GF-D8 (cell line): ENCODE measurements around the gene PRKAG3.
A peak's percentile ranks its signal among the peaks of the same experiment; 100 is the strongest.

ENCODE experiments used
- DNase-seq: peaks from one replicate; lab custom pipeline; 2025; lab: John Stamatoyannopoulos, UW

The PRKAG3 gene

DNA sequence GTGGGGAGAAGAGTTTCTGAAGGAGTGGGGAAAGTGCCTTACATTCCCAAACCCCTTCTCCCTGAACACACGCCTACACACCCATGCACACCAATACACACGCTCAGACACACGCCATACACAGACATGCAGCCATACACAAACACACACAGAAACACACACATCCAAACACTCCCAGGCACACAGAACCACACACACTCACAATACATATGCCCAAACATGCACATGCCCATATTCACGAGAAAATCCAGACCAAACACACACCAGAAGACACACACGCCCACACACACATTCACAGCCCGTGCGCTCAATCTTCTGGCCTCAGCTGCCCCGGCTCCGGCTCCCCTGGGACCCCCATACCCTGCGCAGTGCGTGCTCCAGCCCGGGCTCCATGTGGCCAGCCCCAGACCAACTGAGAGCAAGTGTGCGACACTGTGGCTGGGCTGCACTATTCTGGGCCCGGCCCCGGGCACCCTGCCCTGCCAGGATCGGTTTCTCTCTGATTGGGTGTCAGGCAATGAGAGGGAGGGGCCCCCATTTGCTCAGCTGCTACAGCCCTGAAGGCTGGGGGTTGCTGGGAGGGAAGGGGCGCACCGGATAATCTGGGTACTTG, at the start of gene PRKAG3:
Gene PRKAG3 (minus strand): TSS at position 426 of the 613 bp plus-strand sequence.
- no peak for DNase-seq

DNA sequence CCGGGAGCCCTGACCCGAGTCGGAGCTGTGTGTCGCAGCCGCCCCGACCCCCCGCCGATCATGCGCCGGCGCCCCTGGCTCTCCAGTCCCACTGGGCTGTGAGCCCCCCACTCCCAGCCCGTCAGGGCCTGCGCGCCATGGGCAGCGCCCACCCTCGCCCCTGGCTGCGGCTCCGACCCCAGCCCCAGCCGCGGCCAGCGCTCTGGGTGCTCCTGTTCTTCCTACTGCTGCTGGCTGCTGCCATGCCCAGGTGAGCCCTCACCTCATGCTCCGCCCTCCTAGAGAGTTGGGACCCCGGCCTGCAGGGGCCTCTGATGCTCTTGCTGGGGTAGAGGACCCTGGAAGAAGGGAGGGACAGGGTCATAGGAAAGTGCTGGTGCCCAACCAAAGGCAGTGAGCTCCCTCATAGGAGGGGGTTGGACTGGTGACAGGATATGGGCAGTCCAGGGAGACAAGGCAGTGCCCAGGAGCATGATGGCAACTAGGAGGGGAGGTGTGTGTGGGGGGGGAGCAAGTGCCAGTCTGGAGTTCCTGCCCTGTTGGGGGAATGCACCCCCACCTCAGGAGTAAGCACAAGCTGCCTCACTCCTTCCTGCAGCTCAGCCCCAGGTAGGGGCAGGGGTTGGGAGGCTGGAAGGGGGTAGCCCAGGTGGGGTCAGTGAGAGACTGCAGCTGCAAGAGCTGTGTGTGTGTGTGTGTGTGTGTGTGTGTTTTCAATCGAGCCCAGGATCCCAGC, 49.4 kb upstream of the PRKAG3 start:
- DNase-seq = no peak

DNA sequence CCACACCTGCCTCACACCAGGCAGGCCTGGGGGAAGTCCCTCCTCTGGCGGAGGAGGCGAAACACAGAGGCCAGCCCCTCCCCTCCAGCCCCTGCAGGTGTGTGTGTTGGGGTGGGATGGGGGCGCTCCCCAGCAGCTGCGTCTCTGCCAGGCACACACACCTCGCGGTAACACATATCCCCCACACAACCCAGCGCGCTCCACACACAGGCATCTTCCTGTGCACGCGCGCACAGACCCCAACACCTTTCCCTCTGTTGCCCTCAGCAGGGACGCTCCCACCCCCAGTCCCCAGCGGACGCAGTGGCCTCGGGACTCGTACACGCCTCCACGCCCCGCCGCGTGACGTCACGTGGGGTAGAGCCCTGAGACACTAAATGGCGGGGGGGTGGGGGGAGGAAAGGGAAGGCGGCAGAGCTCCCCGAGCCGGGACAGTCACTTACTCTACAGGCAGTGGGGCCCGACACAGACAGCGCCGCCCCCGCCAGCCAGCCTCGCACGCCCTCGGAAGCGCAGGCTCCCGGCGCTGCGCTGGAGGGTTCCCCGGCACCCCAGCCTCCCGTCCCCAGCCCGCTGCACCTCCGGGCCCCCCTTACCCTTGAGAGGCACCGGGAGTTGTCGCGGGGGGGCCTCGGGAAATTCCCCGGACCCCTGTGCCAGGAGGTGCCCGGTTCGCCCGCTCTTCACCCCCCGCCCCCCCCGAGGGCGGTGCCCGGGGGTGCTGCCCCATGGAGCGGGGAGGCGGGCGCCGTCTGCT, 48.7 kb upstream of the PRKAG3 start, which contains the start of gene WNT10A:
Gene WNT10A (plus strand): TSS at position 751 of the 757 bp plus-strand sequence. CDS start 144 bp downstream, outside the sequence.
- no peak for DNase-seq

DNA sequence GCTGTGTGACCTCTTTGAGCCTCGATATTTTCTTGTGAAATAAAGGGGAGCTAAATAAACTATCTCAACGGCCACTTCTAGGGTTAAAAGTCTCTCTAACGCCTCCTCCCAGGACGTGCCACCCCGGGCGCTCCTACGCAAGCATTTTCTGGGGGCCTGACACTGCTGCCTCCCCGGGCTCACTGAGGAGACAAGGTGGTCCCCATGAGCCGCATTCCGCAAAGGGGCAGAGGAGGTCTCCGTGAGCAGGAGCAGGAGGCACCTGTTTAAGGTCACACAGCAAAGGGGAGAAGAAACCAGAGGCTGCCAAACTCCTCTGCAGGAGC, 48.1 kb upstream of the PRKAG3 start:
- no peak for DNase-seq

DNA sequence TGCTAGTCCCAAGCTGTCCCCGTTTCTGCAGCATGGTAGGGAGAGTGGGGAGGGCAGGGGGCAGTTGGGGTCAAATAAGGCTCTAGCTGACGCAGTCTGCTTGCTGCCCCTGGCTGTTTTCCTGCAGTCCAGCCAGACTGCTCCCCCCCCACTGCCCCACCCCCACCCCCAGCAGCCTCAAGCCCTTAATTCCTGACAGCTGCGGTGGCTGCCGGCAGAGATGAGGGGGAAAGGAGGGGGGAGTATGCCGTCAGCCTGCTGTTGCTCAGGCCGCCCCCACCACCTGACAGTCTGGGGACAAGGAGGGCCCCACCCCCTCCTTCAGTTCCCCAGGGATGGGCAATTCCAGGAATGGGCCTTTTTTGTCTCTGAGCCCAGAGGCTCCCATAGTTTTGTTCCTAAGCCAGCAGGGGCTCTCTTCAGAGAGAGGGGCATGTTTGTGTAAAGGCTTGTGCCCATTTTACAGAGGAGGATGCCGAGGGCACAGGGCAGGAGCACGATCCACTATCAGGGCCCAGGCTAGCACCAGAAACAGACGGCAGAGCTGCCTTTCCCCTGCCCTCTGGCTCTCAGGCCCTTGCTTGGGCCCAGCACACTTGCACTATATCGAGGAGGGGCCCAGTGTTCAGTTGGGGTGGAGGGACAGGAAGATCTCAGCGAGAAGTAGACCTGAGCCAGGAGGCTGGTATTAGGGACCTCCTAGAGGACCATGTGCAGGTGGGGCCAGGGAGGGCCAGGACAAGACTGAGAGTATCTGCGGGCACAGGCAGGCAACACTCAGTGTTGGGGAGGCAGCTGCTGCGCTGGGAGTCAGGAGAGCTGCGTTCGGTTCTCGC, 47.5 kb upstream of the PRKAG3 start:
- DNase-seq = no peak

DNA sequence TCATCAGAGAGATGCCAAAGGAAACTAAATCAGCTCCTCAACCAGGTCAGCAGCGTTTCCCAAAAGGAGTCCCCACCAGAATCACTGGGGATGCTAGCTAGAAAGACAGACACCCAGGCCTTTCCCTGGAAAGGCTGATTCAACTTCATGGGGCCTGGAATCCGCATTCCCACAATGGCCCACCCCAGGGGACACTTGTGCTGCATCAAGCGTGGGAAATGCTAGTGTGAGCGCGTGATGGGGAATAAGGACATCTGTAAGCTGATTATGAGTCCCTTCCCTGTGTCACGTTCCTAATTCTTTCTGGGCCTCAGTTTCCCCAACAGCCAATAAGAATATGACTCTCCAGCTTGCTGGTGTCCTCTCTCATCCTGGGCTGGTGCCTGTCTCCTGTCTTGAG, 46.9 kb upstream of the PRKAG3 start:
- no peak for DNase-seq

DNA sequence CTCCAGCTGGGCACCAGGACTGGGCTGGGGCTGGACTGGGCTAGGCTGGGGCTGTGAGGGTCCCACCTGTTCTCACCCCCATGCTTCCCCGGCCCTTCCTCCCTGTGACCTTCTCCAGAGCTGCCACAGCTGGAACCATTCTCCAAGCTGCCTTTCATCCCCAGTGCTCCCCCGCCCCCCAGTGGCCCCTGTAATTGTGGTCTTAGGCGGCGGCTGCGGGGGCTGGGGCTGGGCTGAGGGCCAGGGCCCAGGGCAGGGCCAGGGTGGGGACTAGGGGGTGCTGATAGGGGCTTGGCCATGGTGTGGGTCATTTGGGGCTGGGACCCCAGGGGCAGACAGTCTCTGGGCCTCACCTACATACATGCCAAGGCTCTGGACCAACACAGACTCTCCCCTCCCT, 46.3 kb upstream of the PRKAG3 start:
- DNase-seq = no peak

DNA sequence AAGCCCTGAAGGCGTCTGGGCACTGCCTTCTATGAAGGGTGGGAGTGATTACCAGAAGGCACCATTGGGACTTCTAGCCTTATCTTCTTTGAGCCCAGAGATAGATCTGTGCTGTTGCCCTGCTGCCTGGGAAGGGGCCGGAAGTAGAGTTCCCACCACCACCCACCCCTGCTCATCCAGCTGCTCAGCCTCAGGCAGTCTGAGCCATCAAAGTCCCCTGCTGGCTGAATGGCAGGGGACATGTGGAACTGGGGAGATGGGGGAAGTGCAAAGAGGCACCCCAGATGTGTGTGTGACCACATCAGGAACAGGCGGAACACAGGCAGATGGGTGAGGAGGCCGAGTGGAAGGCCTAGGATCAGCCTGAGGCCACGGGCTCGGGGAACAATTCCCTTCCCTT, 45.7 kb upstream of the PRKAG3 start:
- DNase-seq = no peak

DNA sequence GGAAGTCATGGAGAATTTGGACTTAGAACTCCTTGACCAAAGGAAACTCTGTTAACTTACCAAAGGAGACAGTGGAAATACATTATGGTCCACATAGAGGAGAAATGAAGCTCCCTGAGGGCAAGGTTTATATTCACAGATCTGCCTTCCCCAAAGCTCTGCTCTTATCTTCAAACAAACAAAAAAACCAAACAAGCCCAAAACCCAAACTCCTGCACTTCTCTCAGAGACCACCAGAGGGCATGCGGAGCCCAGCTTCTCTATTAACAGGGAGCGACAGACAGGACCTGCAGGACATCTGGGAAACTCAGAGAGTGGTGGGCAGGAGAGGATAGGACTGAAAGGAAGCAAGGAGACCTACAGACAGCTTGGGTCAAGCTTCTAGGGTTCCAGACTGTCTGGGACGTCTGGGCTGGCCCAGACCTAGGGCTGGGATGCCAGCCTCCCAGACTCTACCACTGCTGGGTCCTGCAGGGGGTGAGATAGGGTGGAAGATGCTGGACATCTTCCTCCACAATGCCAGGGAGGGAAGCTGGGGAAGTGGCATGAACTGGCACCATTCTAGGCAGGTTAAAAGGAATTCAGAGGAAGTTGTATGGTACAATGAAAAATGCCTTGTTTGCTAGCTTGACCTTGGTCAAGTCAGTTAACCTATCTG, 45.1 kb upstream of the PRKAG3 start:
- no peak for DNase-seq

DNA sequence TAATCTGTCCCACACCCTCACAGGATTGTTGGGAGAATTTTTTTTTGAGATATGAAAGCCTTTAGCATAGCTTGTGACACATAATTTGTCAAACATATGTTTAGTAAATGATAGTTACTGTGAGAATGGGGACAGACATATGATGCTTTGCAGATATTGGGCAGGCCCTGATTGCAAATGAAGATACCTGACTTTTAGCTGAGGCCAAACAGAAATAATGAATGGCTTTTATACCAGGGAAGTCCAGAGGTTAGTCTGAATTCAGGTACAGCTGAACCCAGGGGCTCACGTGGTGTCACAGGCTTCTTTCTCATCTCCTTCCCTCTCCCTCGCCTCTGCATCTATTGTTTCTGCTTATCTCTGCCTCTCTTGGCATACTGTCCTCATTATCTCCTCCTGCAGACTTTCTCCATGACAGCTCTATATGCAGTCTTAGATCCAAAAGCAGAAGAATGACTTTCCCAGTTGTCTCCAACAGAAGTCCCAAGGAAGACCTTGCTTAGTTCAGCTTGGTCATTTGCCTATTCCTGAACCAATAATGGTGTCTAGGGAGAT, 44.2 kb upstream of the PRKAG3 start:
- no peak for DNase-seq

DNA sequence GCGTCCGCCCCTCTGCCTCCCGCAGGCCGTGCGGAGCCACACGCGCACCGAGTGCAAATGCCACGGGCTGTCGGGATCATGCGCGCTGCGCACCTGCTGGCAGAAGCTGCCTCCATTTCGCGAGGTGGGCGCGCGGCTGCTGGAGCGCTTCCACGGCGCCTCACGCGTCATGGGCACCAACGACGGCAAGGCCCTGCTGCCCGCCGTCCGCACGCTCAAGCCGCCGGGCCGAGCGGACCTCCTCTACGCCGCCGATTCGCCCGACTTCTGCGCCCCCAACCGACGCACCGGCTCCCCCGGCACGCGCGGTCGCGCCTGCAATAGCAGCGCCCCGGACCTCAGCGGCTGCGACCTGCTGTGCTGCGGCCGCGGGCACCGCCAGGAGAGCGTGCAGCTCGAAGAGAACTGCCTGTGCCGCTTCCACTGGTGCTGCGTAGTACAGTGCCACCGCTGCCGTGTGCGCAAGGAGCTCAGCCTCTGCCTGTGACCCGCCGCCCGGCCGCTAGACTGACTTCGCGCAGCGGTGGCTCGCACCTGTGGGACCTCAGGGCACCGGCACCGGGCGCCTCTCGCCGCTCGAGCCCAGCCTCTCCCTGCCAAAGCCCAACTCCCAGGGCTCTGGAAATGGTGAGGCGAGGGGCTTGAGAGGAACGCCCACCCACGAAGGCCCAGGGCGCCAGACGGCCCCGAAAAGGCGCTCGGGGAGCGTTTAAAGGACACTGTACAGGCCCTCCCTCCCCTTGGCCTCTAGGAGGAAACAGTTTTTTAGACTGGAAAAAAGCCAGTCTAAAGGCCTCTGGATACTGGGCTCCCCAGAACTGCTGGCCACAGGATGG, 42.0 kb upstream of the PRKAG3 start:
- no peak for DNase-seq

DNA sequence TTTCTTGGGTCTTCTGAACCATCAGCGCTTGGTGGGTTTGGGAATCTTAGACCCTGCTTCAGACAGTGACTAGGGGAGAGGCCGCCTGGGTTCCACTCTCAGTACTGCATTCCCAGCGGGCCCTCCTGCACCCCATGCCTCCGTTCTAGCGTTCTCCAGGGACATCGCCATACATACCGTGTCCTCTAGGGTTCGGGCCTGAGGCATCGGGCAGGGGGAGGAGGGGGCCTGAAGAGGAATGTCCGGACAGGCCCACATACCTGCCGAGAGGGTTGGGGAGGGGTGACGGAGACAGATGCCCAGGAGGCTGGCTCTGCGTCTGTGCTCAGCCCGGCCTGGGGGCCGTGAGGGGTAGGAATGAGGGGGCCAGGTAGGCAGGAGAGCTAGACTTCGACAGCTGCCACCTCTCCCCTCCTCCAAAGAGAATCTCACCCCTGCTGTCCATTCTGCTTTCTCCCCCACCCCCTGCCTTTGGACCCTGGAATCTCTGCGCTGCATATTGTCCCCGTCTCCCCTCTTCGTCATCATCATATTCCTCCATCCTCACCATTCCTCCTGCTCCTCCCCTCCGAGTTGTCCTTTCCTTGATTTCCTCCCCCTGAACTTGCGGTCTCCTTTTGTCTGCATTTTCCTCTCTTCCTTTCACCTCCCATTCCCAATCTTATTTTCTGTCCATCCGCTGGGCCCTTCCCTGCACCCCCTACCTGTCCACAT, 41.2 kb upstream of the PRKAG3 start:
- DNase-seq = no peak

DNA sequence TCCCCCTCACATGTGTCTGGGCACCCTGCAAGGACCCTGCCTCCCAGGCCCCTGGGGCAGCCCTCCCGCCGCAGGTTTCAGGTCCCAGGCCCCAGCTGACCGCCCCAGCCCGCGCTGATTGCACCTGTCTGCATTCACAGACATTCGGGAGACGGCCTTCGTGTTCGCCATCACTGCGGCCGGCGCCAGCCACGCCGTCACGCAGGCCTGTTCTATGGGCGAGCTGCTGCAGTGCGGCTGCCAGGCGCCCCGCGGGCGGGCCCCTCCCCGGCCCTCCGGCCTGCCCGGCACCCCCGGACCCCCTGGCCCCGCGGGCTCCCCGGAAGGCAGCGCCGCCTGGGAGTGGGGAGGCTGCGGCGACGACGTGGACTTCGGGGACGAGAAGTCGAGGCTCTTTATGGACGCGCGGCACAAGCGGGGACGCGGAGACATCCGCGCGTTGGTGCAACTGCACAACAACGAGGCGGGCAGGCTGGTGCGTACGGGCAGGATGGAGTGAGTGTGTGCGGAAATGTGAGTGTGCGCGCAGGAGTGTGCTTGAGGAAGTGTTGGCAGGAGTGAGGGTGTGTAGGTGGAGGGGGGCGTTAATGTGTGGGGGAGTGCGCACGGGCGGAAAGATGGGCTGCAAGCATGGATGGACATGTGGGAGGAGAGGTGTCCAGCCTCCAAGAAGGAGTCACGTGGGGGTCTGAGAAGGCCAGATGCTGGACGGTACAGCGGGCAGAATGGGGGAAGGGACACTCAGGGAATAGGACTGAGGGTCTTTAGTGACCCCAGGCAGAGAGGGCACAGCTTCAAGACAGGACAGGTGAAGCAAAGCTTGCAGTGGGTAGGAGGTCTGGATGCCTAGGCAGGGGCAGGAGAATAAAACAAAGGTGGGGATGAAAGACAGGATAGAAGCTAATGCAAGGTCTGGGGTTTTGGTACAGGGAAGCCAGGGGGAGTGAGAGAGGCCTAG, 40.0 kb upstream of the PRKAG3 start:
- DNase-seq = no peak

DNA sequence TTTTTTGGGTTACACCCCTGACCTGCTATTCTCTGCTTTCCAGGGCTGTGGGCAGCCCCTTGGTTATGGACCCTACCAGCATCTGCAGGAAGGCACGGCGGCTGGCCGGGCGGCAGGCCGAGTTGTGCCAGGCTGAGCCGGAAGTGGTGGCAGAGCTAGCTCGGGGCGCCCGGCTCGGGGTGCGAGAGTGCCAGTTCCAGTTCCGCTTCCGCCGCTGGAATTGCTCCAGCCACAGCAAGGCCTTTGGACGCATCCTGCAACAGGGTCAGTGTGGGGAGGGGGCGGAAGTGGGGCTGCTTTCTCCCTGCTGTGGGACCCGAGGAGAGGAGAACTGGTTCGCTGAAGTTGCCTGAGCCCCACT, 39.4 kb upstream of the PRKAG3 start:
- peak; percentile 68 for DNase-seq

DNA sequence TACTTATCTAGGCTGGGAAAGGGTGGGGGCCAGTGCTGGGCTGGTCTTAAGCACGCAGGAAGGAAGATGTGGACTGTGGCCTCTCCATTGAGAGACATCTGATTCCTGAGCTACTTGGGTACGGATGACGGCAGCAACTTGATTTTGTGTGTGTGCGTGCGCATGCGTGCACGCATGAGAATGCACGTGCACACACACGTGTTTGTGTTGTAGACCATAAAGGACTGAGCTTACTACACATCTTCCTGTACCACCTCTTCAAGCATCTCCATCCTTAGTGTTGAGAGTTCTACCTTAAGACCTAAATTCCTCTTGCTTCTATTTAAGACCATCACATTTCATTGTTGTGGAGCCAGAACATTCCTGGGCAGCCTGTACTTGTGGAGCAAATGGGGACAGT, 37.5 kb upstream of the PRKAG3 start:
- no peak for DNase-seq

DNA sequence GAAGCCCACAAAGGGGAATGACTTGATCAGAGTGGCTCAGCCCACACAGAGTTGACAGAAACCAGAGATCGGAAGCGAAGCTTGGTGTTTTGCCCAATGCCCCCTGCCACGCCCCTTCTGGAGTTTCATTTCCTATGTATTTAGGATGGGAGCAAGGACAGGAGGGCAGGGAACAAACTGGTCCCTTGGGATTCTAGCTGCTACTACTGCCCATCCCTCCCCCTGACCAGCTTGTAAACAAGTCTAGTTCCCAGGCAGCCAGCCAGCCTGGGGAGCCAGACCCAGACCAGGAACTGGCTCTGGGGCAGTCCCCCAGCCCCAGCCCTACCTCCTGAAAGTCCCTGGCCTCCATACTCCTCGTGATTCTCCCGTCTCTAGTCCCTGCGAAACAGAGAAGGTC, 36.3 kb upstream of the PRKAG3 start:
- no peak for DNase-seq

DNA sequence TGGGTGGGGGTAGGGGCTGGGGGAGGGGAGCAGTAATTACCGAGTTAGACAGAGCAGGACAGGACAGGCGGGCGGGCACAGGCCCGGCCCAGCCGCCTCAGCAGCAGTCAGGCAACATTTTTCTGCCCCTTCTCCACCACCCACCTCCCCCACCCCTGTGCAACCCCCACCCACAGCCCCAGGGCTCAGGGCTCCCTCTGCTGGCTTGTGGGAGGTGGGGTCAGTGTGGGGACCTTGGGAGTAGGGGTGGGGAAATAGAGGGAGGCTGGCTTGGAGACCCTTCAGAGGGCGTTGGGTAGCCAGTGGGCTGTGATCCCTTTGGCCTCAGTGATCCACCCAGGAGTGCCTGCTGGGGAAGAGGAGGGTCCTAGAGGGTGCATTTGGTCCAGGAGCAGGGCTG, 34.4 kb upstream of the PRKAG3 start:
- DNase-seq = no peak

DNA sequence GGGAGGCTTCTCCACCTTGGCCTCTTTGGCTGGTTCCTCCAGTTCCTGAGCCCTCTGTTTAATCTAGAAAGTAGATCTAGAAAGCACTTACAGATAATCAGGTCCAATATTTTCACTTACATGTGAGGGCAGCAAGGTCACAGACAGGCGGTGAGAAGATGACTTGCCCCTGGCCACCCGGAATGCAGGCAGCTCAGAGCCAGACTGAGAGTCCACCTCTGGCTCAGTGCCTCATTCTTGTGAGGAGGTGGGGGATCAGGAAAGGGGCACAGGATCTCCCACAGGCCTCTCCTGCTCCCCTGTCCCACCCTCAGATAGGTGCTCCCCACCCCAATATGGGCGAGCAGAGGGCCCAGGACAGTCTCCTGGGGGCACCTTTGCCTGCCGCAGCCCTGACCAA, 33.8 kb upstream of the PRKAG3 start:
- DNase-seq = no peak

DNA sequence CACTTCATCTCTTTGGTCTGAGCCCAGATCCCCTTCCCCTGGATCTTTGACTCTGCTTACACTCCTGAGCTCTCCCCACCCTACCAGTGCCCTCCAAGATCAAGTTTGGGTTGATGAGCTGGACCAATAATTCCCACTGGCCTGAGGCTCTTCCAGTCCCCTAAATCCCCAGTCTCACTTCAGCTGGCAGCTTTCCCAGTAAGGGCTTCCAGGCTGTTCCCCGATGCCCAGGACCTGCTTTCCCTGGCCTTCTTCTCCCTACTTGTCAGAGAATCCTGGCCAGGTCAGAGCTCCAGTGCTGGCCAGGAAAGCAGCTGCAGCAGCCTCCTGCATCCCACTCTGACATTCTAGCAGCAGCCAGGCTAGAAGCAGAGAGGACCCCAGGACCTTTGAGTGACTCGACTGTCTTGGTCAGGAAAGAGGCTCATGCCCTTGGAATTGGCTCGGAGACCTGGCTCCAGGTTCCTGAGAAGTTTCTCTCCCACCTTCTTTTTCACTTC, 31.5 kb upstream of the PRKAG3 start:
- no peak for DNase-seq
